ENCODE measurements around the gene ZNHIT3.

The ZNHIT3 gene

DNA sequence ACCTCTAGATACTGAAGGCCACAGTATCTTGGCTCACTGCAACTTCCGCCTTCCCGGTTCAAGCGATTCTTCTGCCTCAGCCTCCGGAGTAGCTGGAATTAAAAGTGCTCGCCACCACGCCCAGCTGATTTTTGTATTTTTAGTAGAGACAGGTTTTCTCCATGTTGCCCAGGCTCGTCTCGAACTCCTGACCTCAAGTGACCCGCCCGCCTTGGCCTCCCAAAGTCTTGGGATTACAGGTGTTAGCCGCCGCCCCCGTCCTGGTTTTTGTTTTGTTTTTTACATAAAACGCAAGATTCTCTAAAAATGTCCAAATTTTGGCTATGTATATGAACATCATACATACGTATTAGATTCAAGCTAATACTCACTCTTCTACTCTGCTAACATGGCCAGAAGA lies 56.3 kb downstream of the ZNHIT3 start:
- TF ChIP-seq, protein P1, sequence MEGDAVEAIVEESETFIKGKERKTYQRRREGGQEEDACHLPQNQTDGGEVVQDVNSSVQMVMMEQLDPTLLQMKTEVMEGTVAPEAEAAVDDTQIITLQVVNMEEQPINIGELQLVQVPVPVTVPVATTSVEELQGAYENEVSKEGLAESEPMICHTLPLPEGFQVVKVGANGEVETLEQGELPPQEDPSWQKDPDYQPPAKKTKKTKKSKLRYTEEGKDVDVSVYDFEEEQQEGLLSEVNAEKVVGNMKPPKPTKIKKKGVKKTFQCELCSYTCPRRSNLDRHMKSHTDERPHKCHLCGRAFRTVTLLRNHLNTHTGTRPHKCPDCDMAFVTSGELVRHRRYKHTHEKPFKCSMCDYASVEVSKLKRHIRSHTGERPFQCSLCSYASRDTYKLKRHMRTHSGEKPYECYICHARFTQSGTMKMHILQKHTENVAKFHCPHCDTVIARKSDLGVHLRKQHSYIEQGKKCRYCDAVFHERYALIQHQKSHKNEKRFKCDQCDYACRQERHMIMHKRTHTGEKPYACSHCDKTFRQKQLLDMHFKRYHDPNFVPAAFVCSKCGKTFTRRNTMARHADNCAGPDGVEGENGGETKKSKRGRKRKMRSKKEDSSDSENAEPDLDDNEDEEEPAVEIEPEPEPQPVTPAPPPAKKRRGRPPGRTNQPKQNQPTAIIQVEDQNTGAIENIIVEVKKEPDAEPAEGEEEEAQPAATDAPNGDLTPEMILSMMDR (IDR thresholded peaks at IDR 0.05; ENCODE audit: low read length, missing control alignments): no peak
- DNase-seq (ENCODE audit: low read depth): no peak
- H3K4me3 ChIP-seq (replicated peaks; ENCODE audit: low read depth, low read length): no peak overlapping the region

DNA sequence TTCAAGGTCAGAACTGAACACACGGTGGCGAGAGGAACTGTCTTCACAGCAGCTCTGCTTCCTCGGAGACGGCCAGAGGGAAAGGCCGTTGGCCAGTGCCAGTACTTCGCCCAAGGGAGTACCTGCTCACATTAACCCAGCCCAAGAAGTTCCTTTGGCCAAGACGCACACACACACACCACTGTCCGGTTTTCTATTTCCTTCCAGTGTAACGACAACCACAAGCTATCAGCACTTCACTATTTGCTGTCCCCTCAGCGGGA lies 57.5 kb downstream of the ZNHIT3 start:
- peak; percentile 65 for DNase-seq (ENCODE audit: low read depth)
- TF ChIP-seq, protein P1 (IDR thresholded peaks at IDR 0.05; ENCODE audit: low read length, missing control alignments): peak; percentile 27
- H3K4me3 ChIP-seq (replicated peaks; ENCODE audit: low read depth, low read length): peak overlapping the region; percentile 73

DNA sequence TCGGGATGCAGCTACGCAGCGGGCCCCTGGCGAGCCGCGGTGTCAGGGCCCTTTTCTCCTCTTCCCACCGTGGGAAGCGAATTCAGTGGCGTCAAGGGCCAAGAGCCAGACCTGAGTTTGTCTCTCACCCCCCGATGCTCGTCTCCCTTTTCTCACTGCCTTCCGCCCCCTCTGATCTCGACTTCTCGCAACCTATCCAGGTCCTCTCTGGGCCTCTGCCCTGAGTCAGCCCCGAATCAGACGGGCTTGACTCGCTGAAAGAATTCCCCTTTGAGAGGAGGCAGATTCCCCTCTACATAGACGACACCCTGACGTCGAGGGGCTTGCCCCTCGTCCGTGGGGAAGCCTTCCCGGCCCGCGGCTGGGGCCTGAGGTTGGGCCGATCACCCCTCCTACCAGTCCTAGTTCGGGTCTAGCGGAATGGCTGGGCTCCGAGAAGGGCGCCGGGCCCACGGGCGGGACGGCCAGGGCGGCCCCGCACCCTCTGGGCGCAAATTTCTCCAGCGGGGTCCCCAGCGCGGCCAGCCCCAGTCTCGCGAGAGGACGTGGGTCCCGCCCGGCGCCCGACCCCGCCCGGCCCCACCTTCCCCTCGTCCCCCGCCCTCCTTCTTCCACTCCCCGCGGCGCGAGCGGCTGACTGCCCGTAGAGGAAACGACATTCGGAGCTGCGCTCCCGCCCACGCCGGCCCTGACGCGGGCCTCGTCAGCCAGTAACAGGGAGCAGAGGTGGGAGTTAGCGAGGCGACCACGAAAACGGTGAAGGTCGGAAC lies 58.0 kb downstream of the ZNHIT3 start, which contains the start of gene GGNBP2:
Gene GGNBP2 (plus strand): TSS at position 613 of the 770 bp plus-strand sequence. CDS start 806 bp downstream, outside the sequence.
- H3K4me3 ChIP-seq (replicated peaks; ENCODE audit: low read depth, low read length): peak within 1 kb of the TSS; percentile 73
- TF ChIP-seq, protein P1 (IDR thresholded peaks at IDR 0.05; ENCODE audit: low read length, missing control alignments): no peak
- DNase-seq (ENCODE audit: low read depth): peak; percentile 94

DNA sequence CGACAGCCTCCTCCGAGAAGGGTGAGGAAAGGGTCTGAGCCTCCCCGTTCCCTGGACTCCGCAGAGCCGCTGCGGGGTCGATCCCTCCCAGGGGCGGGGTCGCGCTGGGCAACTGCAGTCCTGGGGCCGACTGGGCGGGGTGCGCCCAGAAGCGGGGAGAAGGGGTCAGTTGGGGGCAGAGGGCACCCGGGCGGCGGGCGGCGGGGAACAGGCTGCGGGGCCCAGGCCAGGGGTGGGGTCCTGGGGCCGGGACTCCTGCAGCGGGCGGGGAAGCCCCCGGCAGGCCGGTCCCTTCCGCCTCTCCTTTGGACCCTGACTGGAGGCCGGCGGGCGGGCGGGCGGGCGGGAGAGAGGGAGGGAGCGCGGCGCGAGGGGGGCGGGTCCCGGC lies 58.6 kb downstream of the ZNHIT3 start:
- DNase-seq (ENCODE audit: low read depth): no peak
- TF ChIP-seq, protein P1 (IDR thresholded peaks at IDR 0.05; ENCODE audit: low read length, missing control alignments): no peak

More for the DNA sequence above, 58.6 kb downstream of the ZNHIT3 start:
- peak overlapping the region; percentile 73 for H3K4me3 ChIP-seq (replicated peaks; ENCODE audit: low read depth, low read length)
